GM19328 (cell line): ENCODE measurements around the gene TP53TG3F.
"Not testable (repeated sequence)": the region's sequence is repeated elsewhere in the genome, so short reads cannot be mapped to it uniquely, and the experiment has no call there.

Source experiments
- ATAC-seq: cut with Tn5 transposase; IDR thresholded peaks from one replicate; pipeline ENCODE4 v1.9.1; 2021; ENCODE audit warnings: mild to moderate bottlenecking, moderate library complexity; ENCODE audit not compliant: unreplicated experiment

The TP53TG3F gene

GRCh38 chr16:33459312-33459711 lies at the start of gene TP53TG3F:
TSS of gene TP53TG3F (plus strand) at chr16:33459612. CDS start at chr16:33459680, 68 bp downstream.
- ATAC-seq: not testable (repeated sequence)

DNA sequence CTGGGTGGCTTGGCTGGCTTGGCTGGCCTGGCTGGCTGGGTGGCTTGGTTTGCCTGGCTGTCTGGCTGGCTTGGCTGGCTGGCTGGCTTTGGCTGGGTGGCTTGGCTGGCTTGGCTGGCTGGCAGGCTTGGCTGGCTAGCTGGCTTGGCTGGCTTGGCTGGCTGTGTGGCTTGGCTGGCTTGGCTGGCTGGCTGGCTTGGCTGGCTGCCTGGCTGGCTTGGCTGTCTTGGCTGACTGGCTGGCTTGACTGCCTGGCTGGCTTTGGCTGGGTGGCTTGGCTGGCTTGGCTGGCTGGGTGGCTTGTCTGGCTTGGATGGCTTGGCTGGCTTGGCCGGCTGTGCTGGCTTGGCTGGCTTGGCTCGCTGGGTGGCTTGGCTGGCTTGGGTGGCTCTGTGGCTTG lies 32.2 kb downstream of the TP53TG3F start:
- ATAC-seq: not testable (repeated sequence)

DNA sequence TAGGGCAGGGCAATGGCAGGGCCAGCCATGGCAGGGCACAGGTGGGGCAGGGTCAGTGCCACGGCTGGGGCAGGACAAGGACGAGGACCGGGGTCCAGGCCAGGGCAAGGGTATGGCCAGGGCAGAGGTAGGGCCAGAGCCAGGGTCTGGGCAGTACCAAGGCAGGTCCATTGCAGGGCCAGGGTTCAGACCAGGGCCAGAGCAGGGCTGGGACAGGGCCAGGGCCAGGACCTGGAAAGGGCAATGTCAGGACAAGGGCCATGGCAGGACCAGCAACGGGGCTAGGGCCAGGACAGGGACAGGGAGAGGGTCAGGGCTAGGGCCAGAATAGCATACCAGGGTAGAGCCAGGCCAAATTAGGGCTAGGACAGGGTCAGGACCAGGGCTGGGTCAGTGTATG lies 47.8 kb downstream of the TP53TG3F start:
- ATAC-seq: not testable (repeated sequence)

DNA sequence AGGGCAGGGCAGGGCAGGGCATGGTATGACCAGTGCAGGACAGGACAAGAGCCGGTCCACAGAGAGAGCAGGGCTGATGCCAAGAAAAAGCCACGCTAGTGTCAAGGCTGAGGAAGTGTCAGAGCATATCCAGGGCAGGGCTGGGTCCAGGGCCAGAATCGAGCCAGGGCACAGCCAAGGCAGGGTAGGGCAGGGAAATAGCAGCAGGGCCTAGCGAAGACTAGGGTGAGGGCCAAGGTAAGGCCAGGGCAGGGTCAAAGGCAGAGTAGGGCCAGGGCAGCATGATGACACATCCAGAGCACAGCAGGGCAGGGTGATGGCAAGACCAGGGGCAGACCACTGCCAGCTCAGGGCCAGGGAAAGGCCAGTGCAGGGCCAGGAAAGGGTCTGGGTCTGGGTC lies 49.7 kb downstream of the TP53TG3F start:
- not testable (repeated sequence) for ATAC-seq

- ATAC-seq: not testable (repeated sequence)
Measured at GRCh38 chr16:33509906-33510305, 50.5 kb downstream of the TP53TG3F start.
